Adrenal gland (tissue), 5 donors: ENCODE data around the gene DYNLL2.

Experiments
- POLR2A ChIP-seq, 2 donors: fragments of 450-650 bp; IDR thresholded peaks; one replicate each; pipeline ENCODE4 v1.6.1; 2017; ENCODE audit warnings: antibody characterized with exemption in 2 of 2, mild to moderate bottlenecking in 2 of 2, moderate library complexity in 1 of 2
- TF ChIP-seq, protein P1 (sequence below), 6 experiments: fragments of 450-650 bp in 4 of 6; fragments of 200-600 bp in 2 of 6; sonication (generic) in 1 of 6; IDR thresholded peaks; 1 replicate in 5 of 6; 2 replicates in 1 of 6; pipeline versions ENCODE4 v1.5.1 to v1.8.0; 2016 to 2021; ENCODE audit warnings: antibody characterized with exemption in 6 of 6, mild to moderate bottlenecking in 2 of 6, moderate library complexity in 1 of 6
- donor health status: DM: no; HTN: no; CAD: no.

DNA sequence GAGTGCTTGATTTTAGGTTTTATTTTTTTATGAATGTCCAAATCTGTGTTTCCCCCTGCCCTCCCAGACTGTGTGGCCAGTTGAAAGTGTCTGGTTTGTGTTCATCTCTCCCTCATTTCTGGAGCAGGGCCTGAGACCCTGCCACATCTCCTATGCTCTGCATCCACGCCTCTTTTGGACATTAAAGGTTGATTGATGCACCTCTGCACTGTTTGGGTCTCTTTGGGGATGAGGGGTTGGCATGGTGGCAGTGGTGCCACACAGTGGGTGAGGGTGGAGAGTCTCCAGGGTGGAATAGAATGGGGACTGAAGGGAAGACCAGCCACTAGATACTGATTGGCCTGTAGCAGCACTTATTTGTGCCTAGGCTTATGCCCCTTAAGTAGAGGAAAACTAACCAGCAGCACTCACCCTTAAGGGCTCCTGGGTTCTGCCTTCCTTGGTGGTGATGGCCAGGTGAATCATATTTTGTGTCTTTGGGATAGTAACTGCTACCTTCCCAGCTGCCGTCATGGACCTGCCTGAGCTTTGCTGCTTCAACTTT, 7.9 kb downstream of the DYNLL2 start:
- TF ChIP-seq, protein P1, sequence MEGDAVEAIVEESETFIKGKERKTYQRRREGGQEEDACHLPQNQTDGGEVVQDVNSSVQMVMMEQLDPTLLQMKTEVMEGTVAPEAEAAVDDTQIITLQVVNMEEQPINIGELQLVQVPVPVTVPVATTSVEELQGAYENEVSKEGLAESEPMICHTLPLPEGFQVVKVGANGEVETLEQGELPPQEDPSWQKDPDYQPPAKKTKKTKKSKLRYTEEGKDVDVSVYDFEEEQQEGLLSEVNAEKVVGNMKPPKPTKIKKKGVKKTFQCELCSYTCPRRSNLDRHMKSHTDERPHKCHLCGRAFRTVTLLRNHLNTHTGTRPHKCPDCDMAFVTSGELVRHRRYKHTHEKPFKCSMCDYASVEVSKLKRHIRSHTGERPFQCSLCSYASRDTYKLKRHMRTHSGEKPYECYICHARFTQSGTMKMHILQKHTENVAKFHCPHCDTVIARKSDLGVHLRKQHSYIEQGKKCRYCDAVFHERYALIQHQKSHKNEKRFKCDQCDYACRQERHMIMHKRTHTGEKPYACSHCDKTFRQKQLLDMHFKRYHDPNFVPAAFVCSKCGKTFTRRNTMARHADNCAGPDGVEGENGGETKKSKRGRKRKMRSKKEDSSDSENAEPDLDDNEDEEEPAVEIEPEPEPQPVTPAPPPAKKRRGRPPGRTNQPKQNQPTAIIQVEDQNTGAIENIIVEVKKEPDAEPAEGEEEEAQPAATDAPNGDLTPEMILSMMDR (IDR thresholded peaks at IDR 0.05): no peak
- no peak for TF ChIP-seq POLR2A (IDR thresholded peaks at IDR 0.05)
